GM18526 (cell line): Measurements from ENCODE around the gene MCRIP2.

Experiments
- POLR2A ChIP-seq: IDR thresholded peaks from 3 replicates; pipeline ENCODE4 v1.6.1; 2011; ENCODE audit not compliant: insufficient read length; ENCODE audit errors: extremely low read depth

Gene MCRIP2

GRCh38 chr16:626787-627453, 14.7 kb upstream of the MCRIP2 start:
- TF ChIP-seq POLR2A: no peak

- TF ChIP-seq POLR2A: no peak
Observed at GRCh38 chr16:627454-628239, 14.0 kb upstream of the MCRIP2 start.

DNA sequence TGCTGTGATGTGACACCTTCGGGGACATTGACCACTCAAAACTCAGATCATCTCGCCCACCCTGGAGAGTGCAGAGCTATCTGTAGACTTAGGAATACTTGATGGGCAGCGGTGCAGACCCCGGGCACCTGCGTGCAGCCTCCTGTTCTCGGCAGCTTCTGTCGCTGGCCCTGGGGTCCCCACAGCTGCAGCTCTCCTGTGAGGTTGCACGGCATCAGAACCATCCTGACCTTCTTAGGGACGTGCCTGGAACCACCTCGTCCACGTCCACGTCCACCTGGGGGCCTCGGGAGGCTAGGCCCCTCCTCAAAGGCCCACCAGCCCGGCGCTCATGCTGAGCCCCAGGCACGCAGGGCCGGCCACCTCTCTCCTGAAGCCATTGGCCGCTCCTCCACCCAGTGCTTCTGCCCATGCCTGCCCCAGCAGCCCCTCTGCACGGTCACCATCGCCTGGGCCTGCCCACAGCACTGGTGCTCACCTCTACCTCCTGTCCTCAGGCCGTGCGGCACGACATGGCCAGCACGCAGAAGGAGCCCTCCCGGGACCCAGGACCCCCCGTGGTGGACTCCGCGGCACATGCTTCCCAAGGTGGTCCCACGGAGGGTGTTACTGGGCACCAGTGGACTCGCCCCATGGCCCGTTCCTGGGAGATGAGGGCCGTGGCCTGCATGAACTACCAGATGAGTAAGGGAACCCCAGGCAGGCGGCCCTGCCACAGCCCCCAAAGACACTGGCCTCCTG, 13.1 kb upstream of the MCRIP2 start:
- TF ChIP-seq POLR2A: no peak

DNA sequence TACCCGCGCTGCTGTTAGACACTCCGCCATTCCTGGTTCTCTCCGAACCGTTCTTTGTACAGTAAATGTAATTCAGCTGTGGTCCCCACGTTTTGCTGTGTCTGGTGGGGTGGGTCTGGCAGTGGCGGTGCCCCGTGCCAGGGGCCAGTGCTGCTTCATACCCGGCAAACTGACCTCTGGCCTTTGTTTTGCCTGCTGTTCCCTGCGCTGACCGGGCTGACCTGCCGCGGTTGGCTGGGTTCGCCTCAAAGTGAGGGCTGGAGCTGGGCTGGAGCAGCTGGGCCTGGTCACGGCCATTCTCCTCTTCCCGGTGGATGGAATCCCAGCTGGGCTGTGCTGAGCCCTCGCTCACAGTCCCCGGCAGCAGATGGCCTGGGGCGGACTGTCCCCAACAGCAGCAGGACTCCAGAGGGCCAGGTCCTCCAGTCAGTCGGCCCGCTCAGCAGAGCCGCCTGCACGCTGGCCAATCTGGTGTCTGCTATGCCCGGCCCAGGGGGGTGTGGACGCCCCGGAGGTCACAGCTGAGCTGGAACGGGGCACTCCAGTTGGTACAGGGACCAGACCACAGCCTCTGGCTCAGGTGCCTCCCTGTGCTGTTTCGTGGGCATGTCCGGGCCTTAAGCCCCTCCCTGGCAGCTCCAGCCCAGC, 12.3 kb upstream of the MCRIP2 start:
- TF ChIP-seq POLR2A: no peak

GRCh38 chr16:629833-630248, 11.8 kb upstream of the MCRIP2 start:
- TF ChIP-seq POLR2A: no peak

- no peak for TF ChIP-seq POLR2A
Observed at GRCh38 chr16:630249-630814, 11.3 kb upstream of the MCRIP2 start.

- no peak for TF ChIP-seq POLR2A
Observed at GRCh38 chr16:630815-631405, 10.7 kb upstream of the MCRIP2 start, which contains the start of gene WFIKKN1. TSS of gene WFIKKN1 (plus strand) at chr16:630985. CDS start at chr16:631254, 269 bp downstream.

DNA sequence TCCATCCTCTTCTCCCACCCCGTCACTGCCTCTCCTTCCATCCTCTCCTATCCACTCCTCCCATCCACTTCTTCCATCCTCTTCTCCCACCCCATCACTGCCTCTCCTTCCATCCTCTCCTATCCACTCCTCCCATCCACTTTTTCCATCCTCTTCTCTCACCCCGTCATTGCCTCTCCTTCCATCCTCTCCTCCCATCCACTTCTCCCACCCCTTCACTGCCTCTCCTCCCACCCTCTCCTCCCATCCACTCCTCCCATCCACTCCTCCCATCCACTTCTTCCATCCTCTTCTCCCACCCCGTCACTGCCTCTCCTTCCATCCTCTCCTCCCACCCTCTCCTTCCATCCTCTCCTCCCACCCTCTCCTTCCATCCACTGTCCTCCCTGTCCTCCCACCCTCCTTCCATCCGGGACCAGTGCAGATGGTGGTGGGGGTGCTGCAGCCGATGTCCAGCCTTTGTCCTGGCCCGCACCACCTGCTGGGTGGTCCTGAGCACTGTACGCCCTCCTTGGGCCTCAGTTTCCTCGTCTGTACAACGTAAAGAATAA, 9.7 kb upstream of the MCRIP2 start:
- TF ChIP-seq POLR2A: no peak

DNA sequence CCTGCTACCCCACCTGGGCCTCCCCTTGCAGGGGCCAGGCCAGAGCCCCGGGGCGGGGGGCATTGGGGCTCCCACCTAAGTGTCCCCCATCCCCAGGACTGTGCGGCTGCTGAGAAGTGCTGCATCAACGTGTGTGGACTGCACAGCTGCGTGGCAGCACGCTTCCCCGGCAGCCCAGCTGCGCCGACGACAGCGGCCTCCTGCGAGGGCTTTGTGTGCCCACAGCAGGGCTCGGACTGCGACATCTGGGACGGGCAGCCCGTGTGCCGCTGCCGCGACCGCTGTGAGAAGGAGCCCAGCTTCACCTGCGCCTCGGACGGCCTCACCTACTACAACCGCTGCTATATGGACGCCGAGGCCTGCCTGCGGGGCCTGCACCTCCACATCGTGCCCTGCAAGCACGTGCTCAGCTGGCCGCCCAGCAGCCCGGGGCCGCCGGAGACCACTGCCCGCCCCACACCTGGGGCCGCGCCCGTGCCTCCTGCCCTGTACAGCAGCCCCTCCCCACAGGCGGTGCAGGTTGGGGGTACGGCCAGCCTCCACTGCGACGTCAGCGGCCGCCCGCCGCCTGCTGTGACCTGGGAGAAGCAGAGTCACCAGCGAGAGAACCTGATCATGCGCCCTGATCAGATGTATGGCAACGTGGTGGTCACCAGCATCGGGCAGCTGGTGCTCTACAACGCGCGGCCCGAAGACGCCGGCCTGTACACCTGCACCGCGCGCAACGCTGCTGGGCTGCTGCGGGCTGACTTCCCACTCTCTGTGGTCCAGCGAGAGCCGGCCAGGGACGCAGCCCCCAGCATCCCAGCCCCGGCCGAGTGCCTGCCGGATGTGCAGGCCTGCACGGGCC, 8.9 kb upstream of the MCRIP2 start:
- no peak for TF ChIP-seq POLR2A

- no peak for TF ChIP-seq POLR2A
Observed at GRCh38 chr16:633336-634050, 8.1 kb upstream of the MCRIP2 start.

DNA sequence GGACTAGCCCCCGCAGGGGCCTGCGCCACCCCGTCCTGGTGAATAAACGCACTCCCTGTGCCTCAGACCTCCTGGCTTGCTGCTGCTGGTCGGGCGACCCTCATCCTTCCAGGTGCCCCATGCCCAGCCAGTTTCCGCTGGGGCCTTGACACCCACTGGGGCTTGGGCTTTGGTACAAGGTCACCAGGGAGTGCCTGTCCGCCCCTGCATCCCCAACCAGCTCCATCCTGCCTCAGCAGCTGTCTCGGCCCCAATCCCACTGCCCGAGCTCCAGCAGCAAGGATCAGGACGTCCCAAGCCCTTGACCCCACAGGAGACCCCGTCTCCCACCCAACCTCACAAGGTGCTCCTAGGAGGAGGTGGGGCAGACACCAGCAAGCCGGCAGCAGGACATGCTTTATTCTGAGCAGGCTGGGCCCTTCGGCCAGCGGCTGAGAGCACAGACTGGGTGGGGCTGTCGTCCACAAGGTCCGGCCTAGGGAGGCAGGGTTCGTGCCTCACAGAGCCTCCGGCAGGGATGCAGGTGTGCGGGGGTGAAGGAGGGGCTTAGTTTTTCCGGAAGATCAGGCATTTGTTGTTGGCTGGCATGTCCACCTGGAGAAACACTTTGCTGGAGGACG, 7.5 kb upstream of the MCRIP2 start:
- TF ChIP-seq POLR2A: no peak

- no peak for TF ChIP-seq POLR2A
Observed at GRCh38 chr16:634996-635395, 6.6 kb upstream of the MCRIP2 start.
